ENCODE results near the gene VPS37B. TPM values are rescaled to one million over a fixed set of nuclear protein-coding genes. Genes with fewer than 3 reads are reported as not detected.

The VPS37B gene
- total and polyA plus RNA-seq, 2 of the 8 experiments (the other 6 are each of a cell fraction or from before 2014, with no cell fraction given) = 11.9 to 15.7 TPM

GRCh38 chr12:122845865-122846621 is 49.9 kb downstream of the VPS37B start (continued):
- no peak for TF ChIP-seq RAD21 (IDR thresholded peaks at IDR 0.05 in 1 of 2, conservative IDR thresholded peaks at IDR 0.05 in 1 of 2; ENCODE audit: low read depth in 2 of 2, low read length in 2 of 2)
- TF ChIP-seq TAF7 (optimal IDR thresholded peaks at IDR 0.05; ENCODE audit: borderline replicate concordance, low read depth, low read length) = no peak
- no peak for TF ChIP-seq MAX (IDR thresholded peaks at IDR 0.05)

Data from H1 (cell line).